ENCODE data around the gene DIP2C. TPM values are rescaled to one million over a fixed set of nuclear protein-coding genes. Genes with fewer than 3 reads are reported as not detected.
"Not testable (repeated sequence)": the region's sequence is repeated elsewhere in the genome, so short reads cannot be mapped to it uniquely, and the experiment has no call there.

The DIP2C gene
- total RNA-seq, 1 experiment from 2014 or later: 8.1 TPM

- DNase-seq (ENCODE audit: low read depth, low spot score); in situ Hi-C loops (cut with HindIII; ENCODE audit: low pct_unique_long_range_greater_than_20kb, low sequenced_read_pairs): not testable (repeated sequence)
Observed at GRCh38 chr10:323046-323445, 366.4 kb downstream of the DIP2C start.

DNA sequence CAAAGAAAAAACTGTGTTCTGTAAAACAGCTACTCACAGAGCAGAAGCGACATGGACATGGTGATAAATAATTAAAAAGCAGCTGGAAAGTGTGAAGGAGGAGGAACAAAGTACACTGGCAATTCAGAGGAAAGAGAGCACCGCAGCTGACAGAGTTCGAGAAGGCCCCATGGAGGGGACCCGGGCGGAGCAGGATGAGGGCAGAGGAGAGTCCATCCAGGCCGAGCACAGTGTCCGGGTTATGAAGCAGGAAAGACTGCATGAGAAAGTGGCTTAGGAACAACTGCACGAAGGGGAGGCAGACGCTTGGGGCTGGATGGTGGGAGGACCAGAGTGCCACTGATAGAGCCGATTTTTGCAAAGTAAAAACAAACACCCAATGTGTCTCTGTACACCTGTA lies 368.7 kb downstream of the DIP2C start:
- DNase-seq (ENCODE audit: low read depth, low spot score): no peak
- in situ Hi-C loops (cut with HindIII; ENCODE audit: low pct_unique_long_range_greater_than_20kb, low sequenced_read_pairs): no loop called here

GRCh38 chr10:317926-318325 lies 371.5 kb downstream of the DIP2C start:
- no peak for DNase-seq (ENCODE audit: low read depth, low spot score)
- in situ Hi-C loops (cut with HindIII; ENCODE audit: low pct_unique_long_range_greater_than_20kb, low sequenced_read_pairs): no loop called here

DNA sequence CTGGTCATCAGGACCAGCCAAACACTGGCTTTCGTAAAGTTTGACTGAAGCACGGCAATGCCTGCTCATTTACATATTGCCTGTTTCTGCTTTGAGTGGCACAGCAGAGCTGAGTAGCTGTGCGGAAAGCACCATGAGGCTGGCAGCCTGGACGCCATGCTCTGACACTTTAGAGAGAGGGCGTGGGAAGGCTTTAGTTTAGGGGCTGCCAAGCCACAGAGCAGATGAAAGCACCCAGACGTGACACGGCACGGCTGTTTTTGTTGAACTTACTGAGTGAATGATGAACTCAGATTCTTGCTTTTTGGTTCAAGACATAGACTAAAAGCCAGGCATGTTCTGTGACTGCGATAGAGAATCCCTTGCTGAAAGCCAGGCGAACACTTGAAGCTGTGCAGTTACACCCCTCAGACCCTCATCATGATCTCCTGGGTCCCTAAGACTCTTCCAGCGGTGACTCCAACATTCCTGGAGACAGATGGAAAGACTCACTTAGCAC lies 372.1 kb downstream of the DIP2C start:
- DNase-seq (ENCODE audit: low read depth, low spot score): no peak
- in situ Hi-C loops (cut with HindIII; ENCODE audit: low pct_unique_long_range_greater_than_20kb, low sequenced_read_pairs): no loop called here

DNA sequence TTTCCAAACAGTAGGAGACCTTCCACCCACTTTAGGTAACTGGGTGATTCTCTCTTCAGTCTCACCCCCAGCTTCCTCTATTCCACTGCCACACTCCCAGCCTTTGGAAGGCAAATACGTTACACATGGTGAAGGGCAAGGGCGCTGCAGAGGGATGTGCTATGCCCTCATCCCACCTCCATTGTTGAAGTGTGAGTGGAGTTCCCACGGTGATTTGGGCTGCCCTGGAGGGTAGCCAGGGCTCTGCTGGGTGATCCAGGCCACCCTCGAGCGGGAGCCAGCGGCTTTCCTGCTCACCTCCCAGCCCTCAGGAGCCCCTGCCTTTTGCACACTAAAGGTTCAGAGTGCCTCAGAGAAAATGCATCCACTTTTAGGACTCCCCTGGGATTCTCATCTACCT lies 373.1 kb downstream of the DIP2C start:
- no peak for DNase-seq (ENCODE audit: low read depth, low spot score)
- in situ Hi-C loops (cut with HindIII; ENCODE audit: low pct_unique_long_range_greater_than_20kb, low sequenced_read_pairs): no loop called here

- no peak for DNase-seq (ENCODE audit: low read depth, low spot score)
- in situ Hi-C loops (cut with HindIII; ENCODE audit: low pct_unique_long_range_greater_than_20kb, low sequenced_read_pairs): no loop called here
Observed at GRCh38 chr10:314871-315270, 374.6 kb downstream of the DIP2C start.

DNA sequence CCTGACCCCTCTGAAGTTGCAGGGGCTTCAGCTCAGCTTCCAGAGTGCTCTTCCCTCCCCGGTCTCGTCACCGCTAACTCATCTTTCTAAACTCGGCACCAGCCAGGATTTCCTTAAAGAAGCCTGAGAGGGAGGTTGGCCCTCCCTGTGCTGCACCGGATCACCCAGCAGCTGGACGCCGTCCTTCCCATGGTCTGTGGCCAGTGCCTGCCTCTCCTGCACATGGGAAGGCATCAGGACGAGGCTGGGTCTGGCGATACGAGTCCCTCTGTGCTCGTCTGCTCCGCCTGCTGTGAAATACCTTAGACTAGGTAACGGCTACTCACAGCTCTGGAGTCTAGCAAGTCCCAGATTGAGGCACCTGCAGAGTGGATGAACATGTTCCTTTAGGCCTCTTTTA lies 375.1 kb downstream of the DIP2C start:
- in situ Hi-C loops (cut with HindIII; ENCODE audit: low pct_unique_long_range_greater_than_20kb, low sequenced_read_pairs): no loop called here
- DNase-seq (ENCODE audit: low read depth, low spot score): no peak

- in situ Hi-C loops (cut with HindIII; ENCODE audit: low pct_unique_long_range_greater_than_20kb, low sequenced_read_pairs): no loop called here
Observed at GRCh38 chr10:311901-312665, 377.4 kb downstream of the DIP2C start.

DNA sequence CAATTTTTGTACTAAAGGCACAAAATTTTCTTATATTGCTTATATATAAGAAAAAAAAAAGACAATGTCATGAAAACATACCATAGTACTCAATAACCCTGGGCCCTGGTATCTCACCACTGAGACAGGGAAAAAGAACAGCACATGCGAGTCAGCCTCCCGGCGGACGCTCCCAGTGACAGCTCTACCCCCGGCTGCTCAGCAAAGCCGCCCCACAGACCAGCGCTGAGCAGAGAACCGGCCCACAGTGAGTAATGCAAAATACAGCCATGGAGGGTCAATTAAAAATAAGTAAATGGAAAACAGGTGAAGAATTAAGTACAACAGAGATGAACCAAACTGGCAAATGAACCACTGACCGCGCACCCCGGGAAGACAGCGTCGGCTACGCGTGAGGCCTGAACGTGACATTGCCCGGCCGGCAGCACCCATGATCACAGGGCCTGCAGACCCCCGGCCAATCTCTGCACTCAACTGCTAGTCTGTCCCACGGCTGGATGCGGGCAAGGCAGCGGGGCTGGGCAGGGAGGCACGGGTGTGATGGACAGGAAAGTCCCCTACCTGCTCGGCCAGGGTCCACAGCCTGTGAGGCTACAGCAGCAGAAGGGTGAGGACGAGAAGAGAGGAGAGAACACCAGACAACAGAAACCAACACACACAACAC lies 378.4 kb downstream of the DIP2C start:
- DNase-seq (ENCODE audit: low read depth, low spot score): no peak
- in situ Hi-C loops (cut with HindIII; ENCODE audit: low pct_unique_long_range_greater_than_20kb, low sequenced_read_pairs): no loop called here

More at GRCh38 chr10:311901-312665, 377.4 kb downstream of the DIP2C start:
- DNase-seq (ENCODE audit: low read depth, low spot score): no peak

DNA sequence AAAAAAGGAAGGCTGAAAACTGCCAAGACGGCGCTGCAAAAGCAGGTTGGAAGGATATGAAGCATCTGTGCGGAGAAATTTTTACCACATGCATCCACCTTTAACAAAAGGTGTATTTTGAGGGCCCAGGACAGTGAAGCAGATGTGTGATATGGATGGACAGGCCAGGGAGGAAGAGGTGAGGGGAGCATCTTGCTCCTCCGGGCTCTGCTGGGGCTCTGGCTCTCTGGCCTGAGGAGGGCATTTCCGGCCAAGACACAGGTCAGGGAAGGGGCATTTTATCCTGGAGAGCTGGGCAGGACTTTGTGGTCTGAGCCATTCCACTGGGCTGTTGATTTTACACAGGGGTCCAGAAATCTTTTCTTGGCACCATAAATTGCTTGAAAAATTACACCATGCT lies 379.1 kb downstream of the DIP2C start:
- no peak for DNase-seq (ENCODE audit: low read depth, low spot score)
- in situ Hi-C loops (cut with HindIII; ENCODE audit: low pct_unique_long_range_greater_than_20kb, low sequenced_read_pairs): no loop called here

GRCh38 chr10:308572-309085 lies 380.8 kb downstream of the DIP2C start:
- in situ Hi-C loops (cut with HindIII; ENCODE audit: low pct_unique_long_range_greater_than_20kb, low sequenced_read_pairs): no loop called here
- DNase-seq (ENCODE audit: low read depth, low spot score): no peak

DNA sequence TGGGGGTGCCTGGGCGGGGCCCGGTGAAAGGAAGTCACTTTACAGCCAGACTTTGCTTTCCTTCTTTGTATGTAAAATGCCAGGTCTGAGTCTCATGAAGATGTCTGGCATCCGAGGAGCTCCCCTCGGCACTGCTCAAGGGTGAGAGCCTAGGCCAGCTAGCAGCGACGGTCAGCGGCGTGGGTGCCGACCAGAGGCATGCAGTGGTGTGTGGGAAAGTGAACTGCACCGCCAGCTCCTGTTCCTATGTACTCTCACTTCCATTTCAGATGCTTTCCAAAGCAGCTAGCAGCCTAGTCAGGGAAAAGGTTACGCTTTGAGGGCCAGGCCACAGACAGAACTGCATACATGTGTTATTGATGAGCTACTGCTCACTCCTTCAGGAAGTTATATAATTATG lies 381.4 kb downstream of the DIP2C start:
- in situ Hi-C loops (cut with HindIII; ENCODE audit: low pct_unique_long_range_greater_than_20kb, low sequenced_read_pairs): no loop called here
- no peak for DNase-seq (ENCODE audit: low read depth, low spot score)

DNA sequence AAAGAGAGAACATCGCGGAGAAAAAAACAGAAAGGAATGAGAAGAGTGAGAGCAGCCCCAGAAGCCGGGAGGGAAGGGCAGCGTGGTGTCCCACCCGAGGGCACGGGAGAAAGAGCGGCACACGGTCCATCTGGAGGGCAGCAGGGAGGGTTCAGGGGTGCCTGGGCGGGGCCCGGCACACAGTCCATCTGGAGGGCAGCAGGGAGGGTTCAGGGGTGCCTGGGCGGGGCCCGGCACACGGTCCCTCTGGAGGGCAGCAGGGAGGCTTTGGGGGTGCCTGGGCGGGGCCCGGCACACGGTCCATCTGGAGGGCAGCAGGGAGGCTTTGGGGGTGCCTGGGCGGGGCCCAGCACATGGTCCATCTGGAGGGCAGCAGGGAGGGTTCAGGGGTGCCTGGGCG lies 381.8 kb downstream of the DIP2C start:
- DNase-seq (ENCODE audit: low read depth, low spot score): no peak
- in situ Hi-C loops (cut with HindIII; ENCODE audit: low pct_unique_long_range_greater_than_20kb, low sequenced_read_pairs): no loop called here

GRCh38 chr10:306675-307185 lies 382.7 kb downstream of the DIP2C start:
- in situ Hi-C loops (cut with HindIII; ENCODE audit: low pct_unique_long_range_greater_than_20kb, low sequenced_read_pairs): no loop called here
- no peak for DNase-seq (ENCODE audit: low read depth, low spot score)

GRCh38 chr10:306007-306674 lies 383.3 kb downstream of the DIP2C start:
- no peak for DNase-seq (ENCODE audit: low read depth, low spot score)
- in situ Hi-C loops (cut with HindIII; ENCODE audit: low pct_unique_long_range_greater_than_20kb, low sequenced_read_pairs): no loop called here

GRCh38 chr10:305034-305433 lies 384.4 kb downstream of the DIP2C start:
- in situ Hi-C loops (cut with HindIII; ENCODE audit: low pct_unique_long_range_greater_than_20kb, low sequenced_read_pairs): no loop called here
- no peak for DNase-seq (ENCODE audit: low read depth, low spot score)

DNA sequence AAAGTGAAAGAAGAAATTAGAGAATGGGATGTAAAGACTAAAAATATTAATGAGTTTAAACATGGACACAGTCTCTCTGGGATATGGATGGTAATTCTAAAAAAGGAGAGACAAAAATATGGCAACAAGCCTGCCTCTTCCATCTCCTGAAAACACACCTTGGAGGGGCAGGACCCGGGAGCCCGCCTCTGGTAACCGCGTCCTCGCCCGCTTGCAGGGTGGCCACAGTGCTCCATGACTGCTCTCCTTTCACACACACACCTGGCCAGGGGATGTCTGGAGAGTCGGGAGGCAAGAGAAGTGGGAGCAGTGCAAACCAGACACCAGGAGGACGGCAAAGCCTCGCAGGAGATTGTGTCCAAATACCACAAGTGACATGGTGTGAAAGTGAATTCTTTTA lies 387.9 kb downstream of the DIP2C start:
- in situ Hi-C loops (cut with HindIII; ENCODE audit: low pct_unique_long_range_greater_than_20kb, low sequenced_read_pairs): no loop called here
- DNase-seq (ENCODE audit: low read depth, low spot score): no peak

GRCh38 chr10:300580-300979 lies 388.9 kb downstream of the DIP2C start:
- DNase-seq (ENCODE audit: low read depth, low spot score); in situ Hi-C loops (cut with HindIII; ENCODE audit: low pct_unique_long_range_greater_than_20kb, low sequenced_read_pairs): not testable (repeated sequence)

Measured in SK-MEL-5 (cell line).